ENCODE measurements around the gene B3GALNT2. TPM values are rescaled to one million over a fixed set of nuclear protein-coding genes. Genes with fewer than 3 reads are reported as not detected.
"Not testable (repeated sequence)": the region's sequence is repeated elsewhere in the genome, so short reads cannot be mapped to it uniquely, and the experiment has no call there.

Gene B3GALNT2
- total RNA-seq, 1 donor from 2014 or later: 15.8 TPM

DNA sequence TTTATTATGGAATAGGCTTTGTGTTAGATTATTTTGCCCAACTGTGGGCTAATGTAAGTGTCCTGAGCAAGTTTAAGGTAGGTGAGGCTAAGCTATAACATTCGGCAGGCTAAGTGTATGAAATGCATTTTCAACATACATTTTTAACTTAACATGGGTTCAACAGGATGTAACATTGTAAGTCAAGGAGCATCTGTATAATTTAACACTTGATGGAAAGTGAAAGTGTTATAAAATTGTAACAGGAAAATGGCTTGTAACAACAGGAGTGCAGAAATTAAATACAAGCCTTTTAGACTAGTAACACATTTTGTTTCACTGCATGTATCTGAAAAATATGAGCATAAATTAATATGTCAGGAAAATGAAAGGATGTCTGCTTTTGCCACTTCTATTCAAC lies 42.3 kb downstream of the B3GALNT2 start:
- H3K4me1 Mint-ChIP-seq (ENCODE audit: low read depth): peaks cover 12% of the 10 kb centered on the region
- intact Hi-C loops (cut with micrococcal nuclease): no loop called here
- H3K9me3 Mint-ChIP-seq: no peaks in the 10 kb centered on the region
- peaks cover 20% of the 10 kb centered on the region for H3K36me3 Mint-ChIP-seq (ENCODE audit: low read depth)
- H3K4me3 Mint-ChIP-seq (ENCODE audit: low read depth): no peak overlapping the region
- no peaks in the 10 kb centered on the region for H3K27me3 Mint-ChIP-seq (ENCODE audit: low read depth)
- no peak overlapping the region for H3K27ac Mint-ChIP-seq
- no peak for DNase-seq (ENCODE audit: low spot score)

DNA sequence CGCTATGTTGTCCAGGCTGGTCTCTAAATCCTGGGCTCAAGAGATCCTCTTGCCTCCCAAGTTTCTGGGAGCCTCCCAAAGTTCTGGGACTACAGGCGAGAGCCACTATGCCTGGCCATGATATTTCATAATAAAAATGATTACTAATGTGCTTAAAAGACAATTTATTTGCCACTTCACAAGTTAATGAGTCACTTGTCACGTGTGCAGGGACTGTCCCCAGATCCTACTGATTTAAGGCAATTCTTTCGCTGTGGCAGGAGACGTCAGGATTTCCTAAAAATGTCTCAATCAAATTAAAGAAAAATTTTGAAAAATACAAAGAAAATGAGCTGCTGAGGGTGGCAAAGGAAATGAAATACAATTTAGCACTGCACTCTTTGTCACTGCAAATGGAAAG lies 43.5 kb downstream of the B3GALNT2 start:
- Mint-ChIP-seq H3K27me3 (ENCODE audit: low read depth) (no peaks in the 10 kb centered on the region), H3K27ac (no peak overlapping the region), H3K9me3 (no peaks in the 10 kb centered on the region), H3K4me1 (ENCODE audit: low read depth) (peaks cover 12% of the 10 kb centered on the region), H3K4me3 (ENCODE audit: low read depth) (no peak overlapping the region), H3K36me3 (ENCODE audit: low read depth) (peaks cover 20% of the 10 kb centered on the region)
- no peak for DNase-seq (ENCODE audit: low spot score)
- intact Hi-C loops (cut with micrococcal nuclease): no loop called here

DNA sequence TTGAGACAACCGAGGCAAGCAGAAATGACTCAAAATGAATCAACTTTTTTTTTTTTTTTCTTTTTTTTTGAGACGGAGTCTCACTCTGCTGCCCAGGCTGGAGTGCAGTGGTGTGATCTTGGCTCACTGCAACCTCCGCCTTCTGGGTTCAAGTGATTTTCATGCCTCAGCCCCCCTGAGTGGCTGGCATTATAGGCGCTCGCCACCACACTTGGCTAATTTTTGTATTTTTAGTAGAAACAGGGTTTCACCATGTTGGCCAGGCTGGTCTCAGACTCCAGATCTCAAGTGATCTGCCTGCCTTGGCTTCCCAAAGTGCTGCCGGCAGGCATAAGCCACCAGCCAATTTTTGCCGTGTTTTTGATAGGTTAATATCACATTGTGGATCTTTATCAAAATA lies 46.4 kb downstream of the B3GALNT2 start:
- H3K27me3 Mint-ChIP-seq (ENCODE audit: low read depth); H3K4me1 Mint-ChIP-seq (ENCODE audit: low read depth); intact Hi-C loops (cut with micrococcal nuclease); DNase-seq (ENCODE audit: low spot score); H3K4me3 Mint-ChIP-seq (ENCODE audit: low read depth); H3K36me3 Mint-ChIP-seq (ENCODE audit: low read depth); H3K27ac Mint-ChIP-seq; H3K9me3 Mint-ChIP-seq: not testable (repeated sequence)

DNA sequence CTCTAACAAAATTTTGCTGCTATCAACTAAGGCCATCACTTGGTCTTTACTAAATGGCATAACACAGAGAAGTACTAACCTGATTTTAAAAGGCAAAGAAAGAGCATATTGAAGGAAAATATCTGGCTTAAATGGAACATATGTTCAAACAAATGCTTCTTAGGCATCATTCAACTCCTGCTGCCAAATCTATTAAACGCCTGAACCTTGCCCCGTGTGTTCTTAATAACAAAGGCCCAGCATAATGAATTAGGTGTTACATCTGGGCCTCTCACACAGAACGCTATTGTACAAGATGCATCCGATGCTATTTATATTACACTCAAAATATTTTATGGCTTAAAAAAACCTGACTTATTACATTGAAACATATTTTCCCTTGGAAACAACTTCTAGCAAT lies 48.4 kb downstream of the B3GALNT2 start:
- Mint-ChIP-seq H3K27ac (no peak overlapping the region), H3K9me3 (no peaks in the 10 kb centered on the region), H3K4me1 (ENCODE audit: low read depth) (no peaks in the 10 kb centered on the region), H3K4me3 (ENCODE audit: low read depth) (no peak overlapping the region), H3K36me3 (ENCODE audit: low read depth) (peaks cover 9% of the 10 kb centered on the region), H3K27me3 (ENCODE audit: low read depth) (no peaks in the 10 kb centered on the region)
- no peak for DNase-seq (ENCODE audit: low spot score)
- intact Hi-C loops (cut with micrococcal nuclease): no loop called here

DNA sequence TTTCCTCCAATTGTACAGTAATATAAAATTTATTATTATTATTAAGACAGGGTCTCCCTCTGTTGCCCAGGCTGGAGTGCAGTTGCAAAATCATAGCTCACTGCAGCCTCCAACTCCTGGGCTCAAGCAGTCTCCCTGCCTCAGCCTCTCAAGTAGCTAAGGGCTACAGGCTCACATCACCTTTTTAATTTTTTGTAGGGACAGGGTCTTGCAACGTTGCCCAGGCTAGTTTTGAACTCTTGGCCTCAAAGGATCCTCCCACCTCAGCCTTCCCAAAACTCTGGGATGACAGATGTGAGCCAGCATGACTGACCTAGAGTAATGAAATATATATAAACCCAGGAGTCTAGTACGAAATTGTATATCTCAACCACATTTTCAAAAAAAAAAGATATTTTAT lies 49.2 kb downstream of the B3GALNT2 start:
- intact Hi-C loops (cut with micrococcal nuclease): no loop called here
- Mint-ChIP-seq H3K9me3 (no peaks in the 10 kb centered on the region), H3K4me3 (ENCODE audit: low read depth) (no peak overlapping the region), H3K4me1 (ENCODE audit: low read depth) (no peaks in the 10 kb centered on the region), H3K36me3 (ENCODE audit: low read depth) (peaks cover 16% of the 10 kb centered on the region), H3K27ac (no peak overlapping the region), H3K27me3 (ENCODE audit: low read depth) (no peaks in the 10 kb centered on the region)
- no peak for DNase-seq (ENCODE audit: low spot score)

DNA sequence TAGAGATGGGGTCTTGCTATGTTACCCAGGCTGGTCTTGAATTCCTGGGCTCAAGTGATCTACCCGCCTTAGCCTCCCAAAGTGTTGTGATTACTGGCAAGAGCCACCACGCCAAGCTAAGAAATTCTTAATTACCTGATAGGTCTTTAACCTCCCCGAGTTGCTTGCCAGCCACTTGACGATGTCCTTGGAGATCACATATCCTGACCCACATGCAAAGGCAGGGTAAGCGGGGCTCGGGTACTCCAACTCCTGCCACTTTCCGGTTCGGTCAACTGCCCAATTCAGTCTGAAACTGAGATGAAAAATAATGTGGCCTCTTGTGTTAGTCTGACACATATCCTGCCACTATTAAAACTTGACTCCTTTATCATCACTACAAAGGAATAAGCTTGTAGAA lies 50.2 kb downstream of the B3GALNT2 start:
- DNase-seq (ENCODE audit: low spot score): no peak
- Mint-ChIP-seq H3K4me1 (ENCODE audit: low read depth) (no peaks in the 10 kb centered on the region), H3K4me3 (ENCODE audit: low read depth) (no peak overlapping the region), H3K9me3 (no peaks in the 10 kb centered on the region), H3K36me3 (ENCODE audit: low read depth) (peaks cover 24% of the 10 kb centered on the region), H3K27ac (no peak overlapping the region), H3K27me3 (ENCODE audit: low read depth) (no peaks in the 10 kb centered on the region)
- intact Hi-C loops (cut with micrococcal nuclease): no loop called here

DNA sequence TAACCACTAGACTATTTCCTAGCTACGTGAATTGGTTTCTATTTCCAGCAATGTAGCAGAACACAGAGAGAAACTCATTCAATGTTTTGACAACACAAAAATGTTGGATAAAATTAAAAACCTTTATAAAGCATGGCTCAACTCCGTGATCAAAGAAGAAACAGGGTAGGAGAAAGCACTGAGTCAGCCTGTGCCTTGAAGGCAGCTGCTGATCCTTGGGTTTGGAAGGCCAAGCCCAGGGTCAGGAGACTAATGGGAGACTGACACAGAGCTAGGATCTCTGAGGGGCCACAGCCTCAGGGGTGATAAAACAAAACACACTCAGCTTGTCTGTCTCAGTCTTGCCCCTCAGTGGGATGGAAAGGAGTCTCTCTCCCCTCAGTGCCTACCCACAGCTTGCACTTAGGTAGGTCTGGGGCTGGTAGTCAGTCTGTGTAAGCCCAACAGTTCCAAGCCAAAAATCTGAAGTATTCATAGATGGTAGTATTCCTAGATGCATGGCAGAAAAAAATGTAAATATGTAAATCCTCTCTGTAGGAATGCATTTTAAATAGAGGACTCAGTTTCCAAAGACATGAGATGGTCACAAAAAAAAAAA lies 53.3 kb downstream of the B3GALNT2 start:
- H3K4me3 Mint-ChIP-seq (ENCODE audit: low read depth): no peak overlapping the region
- H3K4me1 Mint-ChIP-seq (ENCODE audit: low read depth): no peaks in the 10 kb centered on the region
- H3K36me3 Mint-ChIP-seq (ENCODE audit: low read depth): peaks cover 33% of the 10 kb centered on the region
- intact Hi-C loops (cut with micrococcal nuclease): no loop called here
- no peak for DNase-seq (ENCODE audit: low spot score)
- no peaks in the 10 kb centered on the region for H3K27me3 Mint-ChIP-seq (ENCODE audit: low read depth)
- no peak overlapping the region for H3K27ac Mint-ChIP-seq
- no peaks in the 10 kb centered on the region for H3K9me3 Mint-ChIP-seq

DNA sequence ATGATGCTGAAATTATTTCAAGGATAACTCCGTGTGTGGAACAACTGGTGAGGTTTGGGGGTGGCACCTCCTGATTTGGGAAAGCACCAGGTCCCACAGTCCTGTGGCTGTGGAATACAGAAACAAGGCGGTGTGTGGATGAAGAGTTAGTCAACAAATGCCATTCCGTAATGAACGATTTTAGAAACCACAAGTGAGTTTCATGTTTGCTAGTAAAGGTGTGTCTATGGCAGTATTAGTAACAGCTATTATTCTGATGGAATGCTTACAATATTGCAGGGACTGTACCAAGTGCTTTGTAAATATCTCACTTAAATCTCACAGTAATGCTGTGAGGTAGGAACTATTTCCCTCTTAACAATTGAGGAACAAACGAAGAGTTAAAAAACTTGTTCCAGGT lies 53.8 kb downstream of the B3GALNT2 start:
- H3K4me3 Mint-ChIP-seq (ENCODE audit: low read depth): no peak overlapping the region
- no peak overlapping the region for H3K27ac Mint-ChIP-seq
- peaks cover 33% of the 10 kb centered on the region for H3K36me3 Mint-ChIP-seq (ENCODE audit: low read depth)
- intact Hi-C loops (cut with micrococcal nuclease): no loop called here
- H3K9me3 Mint-ChIP-seq: no peaks in the 10 kb centered on the region
- H3K4me1 Mint-ChIP-seq (ENCODE audit: low read depth): no peaks in the 10 kb centered on the region
- H3K27me3 Mint-ChIP-seq (ENCODE audit: low read depth): no peaks in the 10 kb centered on the region
- DNase-seq (ENCODE audit: low spot score): no peak

DNA sequence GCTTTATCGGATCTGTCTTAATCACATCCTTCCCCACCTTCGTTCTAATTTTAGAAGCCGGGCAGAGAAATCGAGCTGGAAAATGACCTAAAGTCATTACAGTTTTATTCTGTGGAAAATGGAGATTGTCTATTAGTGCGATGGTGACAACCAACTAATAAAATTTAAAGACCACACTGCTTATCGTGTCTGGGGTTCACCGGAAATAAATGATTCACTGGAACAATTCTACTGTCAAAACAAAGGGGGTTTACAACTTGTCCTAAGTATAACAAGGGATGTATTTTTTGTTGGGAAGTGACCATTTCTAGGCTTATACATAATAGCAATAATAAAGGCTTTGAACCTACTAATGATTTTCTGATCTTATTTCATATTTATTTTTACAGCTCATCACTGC lies 55.6 kb downstream of the B3GALNT2 start:
- H3K4me3 Mint-ChIP-seq (ENCODE audit: low read depth): no peak overlapping the region
- no peaks in the 10 kb centered on the region for H3K27me3 Mint-ChIP-seq (ENCODE audit: low read depth)
- peaks cover 44% of the 10 kb centered on the region for H3K36me3 Mint-ChIP-seq (ENCODE audit: low read depth)
- intact Hi-C loops (cut with micrococcal nuclease): no loop called here
- DNase-seq (ENCODE audit: low spot score): no peak
- H3K9me3 Mint-ChIP-seq: no peaks in the 10 kb centered on the region
- no peaks in the 10 kb centered on the region for H3K4me1 Mint-ChIP-seq (ENCODE audit: low read depth)
- H3K27ac Mint-ChIP-seq: no peak overlapping the region

DNA sequence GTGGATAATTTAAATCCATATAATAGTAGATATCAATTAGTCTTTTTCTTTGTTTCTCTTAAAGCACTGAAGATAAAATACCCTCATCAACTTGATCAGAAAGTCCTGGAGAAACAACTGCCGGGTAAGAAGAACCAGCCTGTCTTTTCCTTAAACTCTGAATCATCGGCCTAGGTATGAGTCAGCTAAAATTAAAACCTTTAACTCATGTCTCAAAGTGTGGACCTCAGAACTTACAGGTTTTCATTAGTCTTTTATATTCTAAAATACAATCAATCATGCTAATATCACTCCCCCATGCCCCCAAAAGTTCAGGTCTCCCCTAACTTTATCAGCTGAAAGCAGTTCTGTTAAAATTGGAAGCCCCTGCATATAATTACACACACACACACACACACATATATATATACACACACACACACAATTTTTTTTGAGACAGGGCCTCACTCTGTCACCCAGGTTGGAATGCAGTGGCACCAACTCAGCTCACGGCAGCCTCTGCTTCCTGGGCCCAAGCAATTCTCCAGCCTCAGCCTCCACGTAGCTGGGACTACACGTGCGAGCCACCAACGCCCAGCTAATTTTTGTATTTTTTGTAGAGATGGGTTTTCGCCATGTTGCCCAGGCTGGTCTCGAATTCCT lies 61.3 kb downstream of the B3GALNT2 start:
- Mint-ChIP-seq H3K36me3 (ENCODE audit: low read depth) (peaks cover 44% of the 10 kb centered on the region), H3K9me3 (no peaks in the 10 kb centered on the region), H3K4me1 (ENCODE audit: low read depth) (no peaks in the 10 kb centered on the region), H3K4me3 (ENCODE audit: low read depth) (no peak overlapping the region), H3K27me3 (ENCODE audit: low read depth) (no peaks in the 10 kb centered on the region), H3K27ac (peak overlapping the region; percentile 8)
- DNase-seq (ENCODE audit: low spot score): no peak
- intact Hi-C loops (cut with micrococcal nuclease): no loop called here

DNA sequence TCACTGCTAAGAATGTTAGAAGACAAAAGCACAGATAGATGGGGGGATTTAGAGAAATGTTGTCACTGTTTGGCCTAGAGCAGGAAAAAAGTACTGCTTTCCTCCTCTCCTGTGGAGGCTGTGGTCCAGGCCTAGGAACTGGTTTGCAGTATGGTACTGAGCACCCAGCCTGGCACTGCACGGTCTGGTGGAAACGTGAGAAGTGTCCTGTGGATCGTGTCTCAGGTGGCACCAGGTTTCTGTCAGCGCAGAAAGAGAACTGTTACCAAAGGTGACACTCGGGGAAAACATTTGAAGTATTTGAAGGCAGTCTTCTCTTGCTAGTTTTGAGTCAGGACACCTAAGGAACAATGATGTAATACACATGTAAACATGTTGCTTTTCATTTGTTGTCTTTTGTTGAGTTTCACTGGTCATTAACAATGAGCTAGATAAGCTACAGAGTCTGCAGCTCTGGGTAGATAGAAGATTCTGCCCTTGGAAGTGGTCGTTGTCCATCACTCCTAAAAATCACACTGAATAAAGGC lies 63.0 kb downstream of the B3GALNT2 start:
- H3K36me3 Mint-ChIP-seq (ENCODE audit: low read depth): peaks cover 44% of the 10 kb centered on the region
- no peaks in the 10 kb centered on the region for H3K4me1 Mint-ChIP-seq (ENCODE audit: low read depth)
- H3K9me3 Mint-ChIP-seq: no peaks in the 10 kb centered on the region
- intact Hi-C loops (cut with micrococcal nuclease): no loop called here
- DNase-seq (ENCODE audit: low spot score): no peak
- H3K27me3 Mint-ChIP-seq (ENCODE audit: low read depth): no peaks in the 10 kb centered on the region
- H3K27ac Mint-ChIP-seq: no peak overlapping the region
- H3K4me3 Mint-ChIP-seq (ENCODE audit: low read depth): no peak overlapping the region

DNA sequence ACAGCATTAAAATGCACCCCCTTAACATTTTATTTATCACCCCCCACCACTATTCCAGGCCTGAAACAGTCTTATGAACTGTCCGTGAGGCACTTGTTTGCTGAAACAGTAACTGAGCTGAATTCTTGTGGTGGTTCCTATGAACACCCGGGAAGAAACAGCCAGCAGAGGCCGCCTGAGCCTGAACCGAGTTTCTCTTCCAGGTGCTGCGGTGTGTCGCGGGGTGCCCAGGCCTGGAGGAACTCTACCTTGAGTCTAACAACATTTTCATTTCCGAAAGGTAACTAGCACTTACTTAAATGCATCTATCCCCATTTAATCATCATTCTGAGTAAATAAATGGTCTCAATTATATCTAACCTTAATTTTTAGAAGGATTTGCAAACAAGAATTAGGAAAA lies 70.3 kb downstream of the B3GALNT2 start:
- Mint-ChIP-seq H3K4me1 (ENCODE audit: low read depth) (no peaks in the 10 kb centered on the region), H3K36me3 (ENCODE audit: low read depth) (peaks cover 24% of the 10 kb centered on the region), H3K27ac (no peak overlapping the region), H3K9me3 (no peaks in the 10 kb centered on the region), H3K27me3 (ENCODE audit: low read depth) (no peaks in the 10 kb centered on the region), H3K4me3 (ENCODE audit: low read depth) (no peak overlapping the region)
- no peak for DNase-seq (ENCODE audit: low spot score)
- intact Hi-C loops (cut with micrococcal nuclease): no loop called here

DNA sequence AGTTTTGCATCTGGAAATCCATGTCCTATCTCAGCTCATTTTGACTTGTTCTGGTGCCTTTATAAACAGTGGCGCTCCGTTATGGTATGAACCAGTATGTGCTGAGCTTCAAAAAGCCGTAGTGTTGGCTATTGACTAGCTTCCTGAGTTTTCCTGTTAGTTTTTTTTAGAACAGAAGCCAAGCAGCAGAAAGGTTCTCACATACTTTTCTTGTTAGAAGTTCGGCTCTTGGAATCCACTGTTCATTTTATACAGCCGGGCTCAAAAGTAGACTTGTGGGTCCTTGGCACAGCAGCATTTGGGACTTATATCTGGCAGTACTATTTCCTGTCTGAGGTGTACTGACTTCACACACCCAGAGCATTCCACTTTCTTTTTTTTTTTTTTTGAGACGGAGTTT lies 73.3 kb downstream of the B3GALNT2 start:
- no peak for DNase-seq (ENCODE audit: low spot score)
- Mint-ChIP-seq H3K4me1 (ENCODE audit: low read depth) (no peaks in the 10 kb centered on the region), H3K4me3 (ENCODE audit: low read depth) (no peak overlapping the region), H3K36me3 (ENCODE audit: low read depth) (peaks cover 12% of the 10 kb centered on the region), H3K27ac (no peak overlapping the region), H3K9me3 (no peaks in the 10 kb centered on the region), H3K27me3 (ENCODE audit: low read depth) (no peaks in the 10 kb centered on the region)
- intact Hi-C loops (cut with micrococcal nuclease): no loop called here

Data from activated T-helper 2 cell treated with anti-CD3 and anti-CD28 coated beads, Interferon-gamma antibody, Interleukin-2, Interleukin-4, amounts not matched to agents 10 μg/mL and 5 μg/mL and 100 μg/mL, durations not matched to agents 14 hours and 24 hours and 36 hours (primary cell).